Spleen (tissue), 7 donors: ENCODE results near the gene IGF1.

Experiments
- CTCF ChIP-seq, 11 experiments: fragments of 200-600 bp in 7 of 11; fragments of 450-650 bp in 4 of 11; sonication (generic) in 4 of 11; IDR thresholded peaks in 8 of 11; conservative IDR thresholded peaks in 3 of 11; 1 replicate in 7 of 11; 2 replicates in 4 of 11; pipeline versions ENCODE4 v1.4.0 to v1.8.0; 2016 to 2021; ENCODE audit warnings: antibody characterized with exemption in 11 of 11, inconsistent platforms in 4 of 11, mild to moderate bottlenecking in 1 of 11
- POLR2A ChIP-seq, 3 donors: fragments of 450-650 bp; IDR thresholded peaks; one replicate each; pipeline ENCODE4 v1.5.1; 2017; ENCODE audit warnings: antibody characterized with exemption in 3 of 3, mild to moderate bottlenecking in 1 of 3
- donor health status: DM: no; HTN: no; CAD: no; lungs with moderate emphysema.
- donor health status: DM: no; HTN: no; CAD: no.
- donor health status: DM: no; HTN: no; CAD: no.

GRCh38 chr12:102474438-102475064 lies 5.8 kb downstream of the IGF1 start:
- TF ChIP-seq CTCF (IDR thresholded peaks at IDR 0.05 in 8 of 11, conservative IDR thresholded peaks at IDR 0.05 in 3 of 11): no peak
- no peak for TF ChIP-seq POLR2A (IDR thresholded peaks at IDR 0.05)
